ENCODE results near the gene RPGRIP1L. TPM values are rescaled to one million over a fixed set of nuclear protein-coding genes. Genes with fewer than 3 reads are reported as not detected.
A peak's percentile ranks its signal among the peaks of the same experiment; 100 is the strongest.

RPGRIP1L gene
- total RNA-seq: 6.7 and 7.0 TPM in 2 replicates

GRCh38 chr16:53703590-53704444, at the start of gene RPGRIP1L, which contains the start of gene FTO:
RPGRIP1L (minus strand) TSS chr16:53703859; CDS start chr16:53700723, 3,136 bp downstream.
FTO (plus strand) TSS chr16:53704156.
- peak; percentile 99 for DNase-seq

- DNase-seq: no peak
These were observed 49.8 kb upstream of the RPGRIP1L start for GRCh38 chr16:53753431-53753830.

GRCh38 chr16:53752560-53752959, 48.9 kb upstream of the RPGRIP1L start:
- no peak for DNase-seq

GRCh38 chr16:53745753-53746266, 42.2 kb upstream of the RPGRIP1L start:
- DNase-seq: no peak

GRCh38 chr16:53745086-53745485, 41.4 kb upstream of the RPGRIP1L start:
- DNase-seq: no peak

GRCh38 chr16:53744449-53744848, 40.8 kb upstream of the RPGRIP1L start:
- peak; percentile 41 for DNase-seq

- DNase-seq: peak; percentile 61
These were observed 39.5 kb upstream of the RPGRIP1L start for GRCh38 chr16:53743149-53743566.

GRCh38 chr16:53741546-53741945, 37.9 kb upstream of the RPGRIP1L start:
- no peak for DNase-seq

- no peak for DNase-seq
These were observed 37.4 kb upstream of the RPGRIP1L start for GRCh38 chr16:53740933-53741531.

- DNase-seq: no peak
These were observed 36.8 kb upstream of the RPGRIP1L start for GRCh38 chr16:53740476-53740875.

- DNase-seq: no peak
These were observed 33.9 kb upstream of the RPGRIP1L start for GRCh38 chr16:53737552-53737951.

GRCh38 chr16:53736297-53736696, 32.6 kb upstream of the RPGRIP1L start:
- DNase-seq: no peak

- no peak for DNase-seq
These were observed 31.2 kb upstream of the RPGRIP1L start for GRCh38 chr16:53734908-53735307.

- DNase-seq: peak; percentile 69
These were observed 28.8 kb upstream of the RPGRIP1L start for GRCh38 chr16:53732296-53732929.

GRCh38 chr16:53730693-53731092, 27.0 kb upstream of the RPGRIP1L start:
- no peak for DNase-seq

GRCh38 chr16:53726625-53727024, 23.0 kb upstream of the RPGRIP1L start:
- DNase-seq: no peak

- no peak for DNase-seq
These were observed 17.4 kb upstream of the RPGRIP1L start for GRCh38 chr16:53721017-53721416.

- no peak for DNase-seq
These were observed 13.9 kb upstream of the RPGRIP1L start for GRCh38 chr16:53717577-53717976.

- no peak for DNase-seq
These were observed 11.3 kb upstream of the RPGRIP1L start for GRCh38 chr16:53715023-53715384.

- DNase-seq: no peak
These were observed 10.8 kb upstream of the RPGRIP1L start for GRCh38 chr16:53714205-53715022.

GRCh38 chr16:53713403-53714204, 9.9 kb upstream of the RPGRIP1L start:
- DNase-seq: no peak

- no peak for DNase-seq
These were observed 8.4 kb upstream of the RPGRIP1L start for GRCh38 chr16:53712065-53712464.

Data from dermis blood vessel endothelial cell (primary cell).